IPS-NIHi11 (cell line): Measurements from ENCODE around the gene CCDC127.

Experiments
- DNase-seq: peaks from one replicate; pipeline ENCODE4 v3.0.0; 2012; ENCODE audit warnings: mixed read lengths, low spot score

The CCDC127 gene

GRCh38 chr5:157126-157715, 60.7 kb downstream of the CCDC127 start:
- no peak for DNase-seq

- no peak for DNase-seq
These were observed 61.4 kb downstream of the CCDC127 start for GRCh38 chr5:156411-157072.

- no peak for DNase-seq
These were observed 62.1 kb downstream of the CCDC127 start for GRCh38 chr5:155651-156410.

DNA sequence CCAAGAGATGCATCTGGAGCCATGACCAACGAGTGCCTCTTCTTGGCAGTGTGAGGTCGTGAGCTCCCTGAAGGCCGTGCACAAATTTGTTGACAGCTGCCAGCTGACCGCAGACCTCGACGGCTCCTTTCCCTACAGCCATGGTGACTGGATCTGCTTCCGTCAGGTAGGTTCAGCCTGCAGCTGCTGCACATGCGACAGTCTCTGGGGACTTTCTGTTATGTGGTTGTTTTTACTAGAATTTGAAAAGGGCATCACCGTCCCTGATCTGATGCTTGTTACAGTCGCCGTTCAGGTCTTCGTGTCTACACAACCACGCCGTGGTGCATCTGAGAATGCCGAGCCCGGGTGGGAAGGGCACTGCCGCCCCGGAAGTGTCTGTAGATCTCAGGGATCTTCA, 63.1 kb downstream of the CCDC127 start:
- DNase-seq, result no peak

DNA sequence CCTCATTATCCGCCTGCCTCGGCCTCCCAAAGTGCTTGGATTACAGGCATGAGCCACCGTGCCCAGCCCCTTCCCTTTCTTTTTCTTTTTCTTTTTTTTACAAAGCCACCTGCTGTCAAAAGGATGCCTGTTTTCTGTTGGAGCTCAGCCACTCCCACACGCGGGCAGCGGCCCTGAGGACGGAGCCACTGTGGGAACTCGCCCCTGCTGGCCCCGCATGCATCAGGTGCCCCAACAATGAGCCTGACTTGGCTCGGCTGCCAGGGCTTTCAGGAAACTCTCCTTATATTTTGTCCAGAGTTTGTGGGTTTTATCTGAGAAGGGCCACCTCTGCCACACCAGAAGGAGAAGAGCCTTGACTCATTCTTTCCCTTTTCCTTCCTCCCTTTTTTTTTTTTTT, 63.7 kb downstream of the CCDC127 start:
- no peak for DNase-seq

DNA sequence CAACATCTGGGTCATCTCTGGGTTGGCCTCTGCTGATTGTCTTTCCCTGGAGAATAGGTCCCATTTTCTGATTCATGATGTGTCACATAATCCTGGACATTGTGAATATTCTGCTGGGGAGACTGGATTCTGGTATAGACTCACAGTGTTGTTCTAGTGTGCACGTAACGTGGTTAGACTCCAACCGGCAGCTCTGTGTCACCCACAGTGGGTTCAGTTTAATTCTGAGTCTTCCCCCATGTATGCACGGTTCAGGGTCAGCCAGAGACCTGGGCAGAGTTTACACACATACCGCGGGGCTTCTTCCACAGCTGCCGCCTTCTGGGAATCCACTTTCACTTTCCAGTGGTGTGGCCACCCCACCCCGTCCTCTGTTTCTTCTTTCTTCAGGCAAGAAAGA, 64.7 kb downstream of the CCDC127 start:
- DNase-seq, result no peak

DNA sequence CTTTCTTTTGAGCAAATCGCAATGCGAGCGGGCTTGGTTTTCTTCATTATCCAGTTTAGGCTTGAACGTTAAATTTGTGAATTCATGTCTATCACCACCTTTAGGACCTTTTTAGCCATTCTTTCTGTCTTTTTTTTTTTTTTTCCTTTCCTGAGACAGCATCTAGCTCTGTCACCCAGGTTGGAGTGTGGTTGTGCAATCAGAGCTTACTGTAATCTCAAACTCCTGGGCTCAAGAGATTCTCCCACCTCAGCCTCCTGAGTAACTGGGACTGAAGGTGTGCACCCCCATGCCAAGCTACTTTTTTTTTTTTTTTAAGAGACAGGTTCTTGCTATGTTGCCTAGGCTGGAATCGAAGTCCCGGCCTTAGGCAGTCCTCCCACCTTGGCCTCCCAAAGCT, 65.9 kb downstream of the CCDC127 start:
- no peak for DNase-seq

DNA sequence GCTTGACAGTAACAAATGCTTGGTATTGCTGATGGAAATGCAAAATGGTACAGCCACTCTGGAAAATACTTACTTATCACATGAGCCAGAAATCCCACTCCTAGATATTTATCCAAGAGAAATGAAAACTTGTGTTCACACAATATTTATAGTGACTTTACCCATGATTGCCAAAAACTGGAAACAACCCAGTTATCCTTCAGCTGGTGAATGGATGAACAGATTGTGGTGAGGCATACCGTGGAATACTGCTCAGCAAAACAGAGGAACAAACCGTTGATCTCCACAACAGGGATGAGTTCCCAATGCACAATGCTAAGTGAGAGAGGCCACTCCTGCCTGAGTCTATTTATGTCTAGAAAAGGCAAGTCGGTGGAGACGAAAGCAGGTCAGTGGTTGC, 67.2 kb downstream of the CCDC127 start:
- no peak for DNase-seq

- DNase-seq, result no peak
These were observed 68.0 kb downstream of the CCDC127 start for GRCh38 chr5:149745-150485.

DNA sequence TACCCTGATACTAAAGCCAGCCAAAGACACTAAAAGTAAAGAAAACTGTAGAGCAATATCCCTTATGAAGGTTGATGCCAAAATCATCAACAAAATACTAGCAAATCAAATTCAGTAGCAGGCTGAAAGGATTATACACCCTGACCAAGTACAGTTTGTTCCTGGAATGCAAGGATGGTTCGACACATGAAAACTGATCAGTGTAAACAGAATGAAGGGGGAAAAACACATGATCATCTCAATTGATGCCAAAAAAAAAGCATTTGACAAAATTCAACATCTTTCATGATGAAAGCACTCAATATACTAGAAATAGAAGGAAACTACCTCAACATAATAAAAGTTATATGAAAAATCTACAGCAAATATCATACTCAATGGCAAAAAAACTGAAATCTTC, 70.2 kb downstream of the CCDC127 start:
- no peak for DNase-seq
